Stimulated activated CD8-positive, alpha-beta memory T cell treated with anti-CD3 and anti-CD28 coated beads, Interleukin-15, amount 100 ng/mL, for 4 hours (primary cell): ENCODE data around the gene PPP5C.
"Not testable (repeated sequence)": the region's sequence is repeated elsewhere in the genome, so short reads cannot be mapped to it uniquely, and the experiment has no call there.

Source experiments
- DNase-seq, 2 donors: peaks; one replicate each; pipeline ENCODE4 v3.0.0-alpha.2; 2020; ENCODE audit warnings: low read depth in 2 of 2

PPP5C gene

DNA sequence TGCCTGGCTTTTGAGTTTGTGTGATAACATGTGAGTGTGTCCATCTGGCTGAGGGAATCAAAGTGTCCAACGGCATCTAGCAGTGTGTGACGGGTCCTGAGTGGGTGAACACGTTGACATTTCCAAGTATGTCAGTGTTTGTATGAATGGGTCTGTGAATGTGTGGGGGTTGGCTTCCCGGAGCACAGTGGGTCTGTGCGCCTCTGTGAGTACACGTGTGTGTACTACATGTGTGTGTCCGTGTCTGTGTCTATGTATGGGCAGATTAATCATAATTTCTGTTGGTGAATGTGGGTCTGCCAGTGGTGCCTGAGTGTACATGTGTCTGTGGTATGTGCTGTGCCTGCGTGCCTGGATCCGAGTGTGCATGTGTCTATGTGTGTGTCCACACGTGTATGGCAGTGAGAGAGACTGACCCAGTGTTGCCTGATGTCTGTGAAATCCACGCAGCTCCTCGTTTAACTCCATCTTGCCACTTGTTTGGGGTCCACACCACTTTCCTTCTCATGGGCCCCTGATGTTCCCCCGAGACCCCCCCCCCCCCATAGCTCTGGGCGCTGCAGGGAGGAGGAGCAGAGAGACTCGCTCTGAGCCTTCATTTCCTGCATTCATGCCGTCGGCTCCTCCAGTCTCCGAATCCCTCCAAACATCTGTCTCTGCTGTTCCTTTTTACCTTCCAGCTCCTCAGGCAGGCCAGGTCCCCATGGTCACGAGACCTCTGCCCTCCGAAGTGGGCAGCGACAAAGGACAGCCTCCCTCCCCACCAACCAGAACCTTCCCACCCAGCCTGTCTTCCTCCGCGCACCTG is 61.2 kb downstream of the PPP5C start:
- DNase-seq = no peak

DNA sequence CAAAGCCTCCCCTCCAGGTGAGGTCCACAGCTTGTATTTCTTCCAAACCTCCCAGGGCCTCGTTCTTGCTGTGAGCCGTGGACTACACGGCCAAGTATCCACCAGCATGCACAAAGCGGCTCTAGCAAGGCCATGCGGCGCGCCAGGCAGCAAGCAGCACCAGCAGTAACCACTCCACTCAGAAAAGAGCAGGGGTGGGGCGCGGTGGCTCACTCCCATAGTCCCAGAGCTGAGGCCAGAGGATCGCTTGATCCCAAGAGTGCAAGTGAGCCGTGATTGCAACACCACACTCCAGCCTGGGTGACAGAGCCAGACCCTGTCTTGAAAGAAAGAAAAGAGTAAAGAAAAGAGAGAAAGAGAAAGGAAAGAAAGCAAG is 61.8 kb downstream of the PPP5C start:
- no peak for DNase-seq

GRCh38 chr19:46409191-46409590 is 62.3 kb downstream of the PPP5C start:
- DNase-seq = no peak

GRCh38 chr19:46410205-46411087 is 63.6 kb downstream of the PPP5C start:
- no peak for DNase-seq

GRCh38 chr19:46411088-46411924 is 64.4 kb downstream of the PPP5C start:
- DNase-seq = no peak

DNA sequence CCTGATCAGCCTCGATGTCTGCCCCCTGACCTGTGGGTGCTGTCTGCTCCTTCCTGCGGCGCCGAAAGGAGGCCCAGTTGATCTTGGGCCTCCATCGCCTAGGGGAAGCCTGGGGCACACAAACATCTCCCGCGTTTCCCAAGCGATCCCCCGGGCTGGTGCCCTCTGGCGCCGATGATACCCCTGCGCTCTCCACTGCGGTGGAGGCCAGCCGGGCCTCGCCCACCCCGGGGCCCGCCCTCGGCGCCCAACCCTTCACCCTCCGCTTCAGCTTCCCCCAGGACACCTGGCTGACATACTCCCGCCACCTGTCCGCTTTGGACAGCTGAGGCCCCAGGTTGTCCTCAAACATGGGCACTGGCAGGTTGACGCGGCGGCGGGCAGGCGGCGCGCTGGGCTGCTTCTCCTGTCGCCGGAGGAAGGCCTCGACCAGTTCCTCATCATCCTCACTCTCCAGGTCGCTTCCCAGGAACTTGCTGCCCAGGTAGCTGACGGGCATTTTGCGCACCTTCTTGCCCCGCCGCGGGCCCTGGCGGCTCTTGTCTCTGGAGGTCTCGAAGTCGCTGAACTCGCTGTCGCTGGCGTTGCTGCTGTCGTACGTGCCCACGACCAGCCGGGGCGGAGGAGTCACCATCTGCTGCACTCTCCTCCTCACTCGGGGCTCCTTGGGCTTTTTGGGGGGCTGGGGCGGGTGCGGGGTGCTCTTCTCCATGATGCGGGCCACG is 65.2 kb downstream of the PPP5C start:
- DNase-seq = no peak

GRCh38 chr19:46412650-46413261 is 65.9 kb downstream of the PPP5C start:
- no peak for DNase-seq

- DNase-seq = no peak
These were observed 66.6 kb downstream of the PPP5C start, which contains the start of gene CCDC8 for GRCh38 chr19:46413262-46414031. TSS of gene CCDC8 (minus strand) at chr19:46413564. CDS start at chr19:46412810, 754 bp downstream.

DNA sequence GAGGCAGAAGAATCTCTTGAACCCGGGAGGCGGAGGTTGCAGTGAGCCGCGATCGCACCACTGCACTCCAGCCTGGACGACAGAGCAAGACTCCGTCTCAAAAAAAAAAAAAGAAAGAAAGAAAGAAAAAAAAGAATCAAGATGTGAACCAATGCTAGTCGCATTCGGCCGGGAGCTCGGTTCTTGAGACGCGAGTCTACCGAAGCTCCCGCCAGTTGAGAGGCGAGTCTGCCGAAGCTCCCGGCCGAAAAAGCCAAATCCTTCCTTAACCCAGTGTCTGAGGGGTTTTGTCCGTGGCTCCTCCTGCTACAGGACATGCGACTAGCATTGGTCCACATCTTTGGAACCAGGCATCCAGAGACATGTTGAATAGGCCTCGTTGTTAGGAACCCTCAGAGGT is 68.0 kb downstream of the PPP5C start:
- not testable (repeated sequence) for DNase-seq

GRCh38 chr19:46415804-46416709 is 69.2 kb downstream of the PPP5C start:
- DNase-seq = not testable (repeated sequence)

- no peak for DNase-seq
These were observed 73.2 kb downstream of the PPP5C start for GRCh38 chr19:46420056-46420455.

GRCh38 chr19:46422344-46422743 is 75.5 kb downstream of the PPP5C start:
- DNase-seq = no peak

DNA sequence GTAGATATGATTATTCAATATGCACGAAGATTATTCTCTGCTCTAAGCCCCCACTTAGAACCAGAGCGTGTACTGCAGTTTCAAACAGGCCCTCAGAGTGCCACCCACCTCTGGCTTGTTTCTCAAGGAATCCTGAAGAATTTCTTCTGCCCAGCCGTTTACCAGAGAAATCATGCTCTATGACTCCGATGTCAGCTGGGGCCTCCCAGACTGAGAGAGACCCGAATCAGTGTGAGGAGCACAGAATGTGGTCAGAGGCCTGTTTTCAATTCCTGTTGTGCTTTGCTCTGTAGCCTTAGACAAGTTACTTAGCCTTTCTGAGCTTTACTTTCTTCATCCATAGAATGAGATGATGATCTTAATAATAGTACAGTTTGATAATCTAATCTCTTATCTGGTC is 76.3 kb downstream of the PPP5C start:
- no peak for DNase-seq

- DNase-seq = no peak
These were observed 79.2 kb downstream of the PPP5C start for GRCh38 chr19:46426035-46426505.

GRCh38 chr19:46426506-46427162 is 79.7 kb downstream of the PPP5C start:
- no peak for DNase-seq

DNA sequence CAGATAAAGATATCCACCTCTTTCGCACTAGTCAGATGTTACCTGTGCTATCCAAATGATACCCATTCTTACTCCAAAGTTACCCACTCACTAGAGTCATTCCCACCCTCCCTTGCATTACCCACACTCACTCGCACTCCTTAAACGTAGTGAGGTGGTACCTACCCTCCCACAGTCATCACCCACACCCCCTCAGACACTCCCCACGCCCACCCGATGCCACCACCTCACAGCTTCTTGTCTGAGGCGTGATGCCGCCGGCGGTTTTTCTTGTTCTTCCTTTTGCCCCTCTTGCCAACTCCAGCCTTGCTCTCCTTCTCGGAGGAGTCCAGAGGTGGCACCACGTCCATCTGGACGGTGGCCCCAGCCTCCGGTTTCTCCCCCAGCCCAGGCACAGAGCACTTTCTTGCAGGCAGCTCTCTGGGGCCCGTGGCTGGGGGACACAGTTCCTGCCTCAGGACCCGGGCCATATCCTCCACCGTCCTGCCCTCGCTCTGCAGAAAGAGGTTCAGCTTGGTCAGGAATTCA is 80.7 kb downstream of the PPP5C start:
- DNase-seq = no peak

- DNase-seq = no peak
These were observed 81.6 kb downstream of the PPP5C start, which contains the start of gene PNMA8C for GRCh38 chr19:46428239-46429135. TSS of gene PNMA8C (minus strand) at chr19:46428936. CDS start at chr19:46428359, 577 bp downstream.
